ENCODE results near the gene CDH20.
A peak's percentile ranks its signal among the peaks of the same experiment; 100 is the strongest.

CDH20 gene

GRCh38 chr18:61329398-61329797, 3.8 kb upstream of the CDH20 start:
- Histone ChIP-seq H3K4me3 (ENCODE audit: low read depth, low read length) (no peak overlapping the region), H3K9me3 (ENCODE audit: control insufficient read depth, insufficient read depth, low read depth, low read length) (no peaks in the 10 kb centered on the region), H3K4me1 (ENCODE audit: control insufficient read depth, insufficient read depth, low read length) (no peaks in the 10 kb centered on the region), H3K36me3 (ENCODE audit: control insufficient read depth in 2 of 2, insufficient read depth in 1 of 2, low read length in 2 of 2) (no peaks in the 10 kb centered on the region), H3K27ac (ENCODE audit: extremely low read depth, low read depth, low read length) (no peak overlapping the region)
- ChIA-PET CTCF (interaction anchor here (0.6 to 1.6 kb wide), 4 partner anchors 8 to 207 kb away, joined by 3 to 7 read pairs (median 4); no protein-coding TSS in a partner anchor), POLR2A (no interaction called here)
- no peak for TF ChIP-seq ZNF133 (tag by site-specific recombination; IDR thresholded peaks at IDR 0.05)
- no peak for TF ChIP-seq ZSCAN23 (tag by site-specific recombination; IDR thresholded peaks at IDR 0.05)
- TF ChIP-seq, protein P1, sequence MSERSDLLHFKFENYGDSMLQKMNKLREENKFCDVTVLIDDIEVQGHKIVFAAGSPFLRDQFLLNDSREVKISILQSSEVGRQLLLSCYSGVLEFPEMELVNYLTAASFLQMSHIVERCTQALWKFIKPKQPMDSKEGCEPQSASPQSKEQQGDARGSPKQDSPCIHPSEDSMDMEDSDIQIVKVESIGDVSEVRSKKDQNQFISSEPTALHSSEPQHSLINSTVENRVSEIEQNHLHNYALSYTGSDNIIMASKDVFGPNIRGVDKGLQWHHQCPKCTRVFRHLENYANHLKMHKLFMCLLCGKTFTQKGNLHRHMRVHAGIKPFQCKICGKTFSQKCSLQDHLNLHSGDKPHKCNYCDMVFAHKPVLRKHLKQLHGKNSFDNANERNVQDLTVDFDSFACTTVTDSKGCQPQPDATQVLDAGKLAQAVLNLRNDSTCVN (tag by site-specific recombination; optimal IDR thresholded peaks at IDR 0.05): no peak
- no peak for TF ChIP-seq SCRT1 (tag by site-specific recombination; IDR thresholded peaks at IDR 0.05; ENCODE audit: borderline replicate concordance)
- no peak for TF ChIP-seq GFI1B (tag by site-specific recombination; IDR thresholded peaks at IDR 0.05)
- TF ChIP-seq ZNF707 (tag by site-specific recombination; IDR thresholded peaks at IDR 0.05): no peak
- TF ChIP-seq, protein P2, sequence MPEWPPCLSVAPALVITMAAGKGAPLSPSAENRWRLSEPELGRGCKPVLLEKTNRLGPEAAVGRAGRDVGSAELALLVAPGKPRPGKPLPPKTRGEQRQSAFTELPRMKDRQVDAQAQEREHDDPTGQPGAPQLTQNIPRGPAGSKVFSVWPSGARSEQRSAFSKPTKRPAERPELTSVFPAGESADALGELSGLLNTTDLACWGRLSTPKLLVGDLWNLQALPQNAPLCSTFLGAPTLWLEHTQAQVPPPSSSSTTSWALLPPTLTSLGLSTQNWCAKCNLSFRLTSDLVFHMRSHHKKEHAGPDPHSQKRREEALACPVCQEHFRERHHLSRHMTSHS (tag by site-specific recombination; IDR thresholded peaks at IDR 0.05): no peak
- no peak for TF ChIP-seq ZNF350 (tag by site-specific recombination; IDR thresholded peaks at IDR 0.05)
- TF ChIP-seq TRIM28 (IDR thresholded peaks at IDR 0.05; ENCODE audit: borderline replicate concordance, low read length): no peak
- no peak for TF ChIP-seq ZNF621 (tag by site-specific recombination; IDR thresholded peaks at IDR 0.05)
- TF ChIP-seq BCL11B (tag by site-specific recombination; IDR thresholded peaks at IDR 0.05; ENCODE audit: low read depth): no peak

GRCh38 chr18:61331051-61331450, 2.2 kb upstream of the CDH20 start:
- H3K4me1 ChIP-seq (ENCODE audit: control insufficient read depth, insufficient read depth, low read length): peaks cover 3% of the 10 kb centered on the region
- peak; percentile 82 for TF ChIP-seq ZNF10 (tag by site-specific recombination; IDR thresholded peaks at IDR 0.05)
- TF ChIP-seq ZNF626 (tag by site-specific recombination; IDR thresholded peaks at IDR 0.05): no peak
- no peak overlapping the region for H3K4me3 ChIP-seq (ENCODE audit: low read depth, low read length)
- no peaks in the 10 kb centered on the region for H3K36me3 ChIP-seq (ENCODE audit: control insufficient read depth in 2 of 2, insufficient read depth in 1 of 2, low read length in 2 of 2)
- ChIA-PET CTCF (interaction anchor here (0.7 to 5.5 kb wide), 2 partner anchors 9 to 851 kb away, joined by 4 to 42 read pairs; no protein-coding TSS in a partner anchor), POLR2A (no interaction called here)
- H3K9me3 ChIP-seq (ENCODE audit: control insufficient read depth, insufficient read depth, low read depth, low read length): no peaks in the 10 kb centered on the region
- no peak overlapping the region for H3K27ac ChIP-seq (ENCODE audit: extremely low read depth, low read depth, low read length)

GRCh38 chr18:61333746-61334490, 688 bp downstream of the CDH20 start:
- ChIA-PET POLR2A (no interaction called here), CTCF (interaction anchor here (0.7 to 5.5 kb wide), 3 partner anchors 12 to 303 kb away, joined by 3 to 42 read pairs (median 4); no protein-coding TSS in a partner anchor)
- Histone ChIP-seq H3K9me3 (ENCODE audit: control insufficient read depth, insufficient read depth, low read depth, low read length) (no peaks in the 10 kb centered on the region), H3K36me3 (ENCODE audit: control insufficient read depth in 2 of 2, insufficient read depth in 1 of 2, low read length in 2 of 2) (no peaks in the 10 kb centered on the region), H3K27ac (ENCODE audit: extremely low read depth, low read depth, low read length) (peak overlapping the region; percentile 31; the same call in 1 of the 2 replicates), H3K4me1 (ENCODE audit: control insufficient read depth, insufficient read depth, low read length) (peaks cover 6% of the 10 kb centered on the region), H3K4me3 (ENCODE audit: low read depth, low read length) (peak overlapping the region; percentile 47)
- TF ChIP-seq RBAK (tag by site-specific recombination; IDR thresholded peaks at IDR 0.05): no peak
- TF ChIP-seq ZBTB17 (tag by site-specific recombination; IDR thresholded peaks at IDR 0.05): 0 out of 2 replicates have a peak, but pooled peaks have one; percentile 32
- no peak for TF ChIP-seq ZNF514 (tag by site-specific recombination; IDR thresholded peaks at IDR 0.05)
- TF ChIP-seq EGR2 (tag by site-specific recombination; IDR thresholded peaks at IDR 0.05; ENCODE audit: low read depth): no peak
- no peak for TF ChIP-seq ZNF549 (tag by site-specific recombination; IDR thresholded peaks at IDR 0.05)
- no peak for TF ChIP-seq ZNF626 (tag by site-specific recombination; IDR thresholded peaks at IDR 0.05)
- peak; percentile 51; the same call in 1 of the 2 replicates for TF ChIP-seq ZNF202 (tag by site-specific recombination; IDR thresholded peaks at IDR 0.05; ENCODE audit: borderline replicate concordance)
